Parathyroid adenoma (tissue), 2 donors: Measurements from ENCODE around the gene TXNDC2.

ENCODE experiments used
- H2AFZ ChIP-seq: fragments of 300-600 bp; sonication (generic); one replicate; pipeline ENCODE4 v1.7.0; 2017; ENCODE audit warnings: antibody characterized with exemption, mild to moderate bottlenecking
- H3K27ac ChIP-seq: fragments of 300-600 bp; sonication (generic); one replicate; pipeline ENCODE4 v1.7.0; 2017
- H3K27me3 ChIP-seq: fragments of 300-600 bp; sonication (generic); one replicate; pipeline ENCODE4 v1.7.0; 2017; ENCODE audit warnings: low read length; ENCODE audit not compliant: control insufficient read depth, insufficient read depth
- H3K36me3 ChIP-seq: fragments of 300-600 bp; sonication (generic); one replicate; pipeline ENCODE4 v1.7.0; 2017; ENCODE audit warnings: low read length; ENCODE audit not compliant: control insufficient read depth, insufficient read depth
- H3K4me1 ChIP-seq: fragments of 300-600 bp; sonication (generic); one replicate; pipeline ENCODE4 v1.7.0; 2017; ENCODE audit warnings: control low read depth
- H3K4me2 ChIP-seq: fragments of 300-600 bp; sonication (generic); one replicate; pipeline ENCODE4 v1.7.0; 2017; ENCODE audit warnings: low read length
- H3K4me3 ChIP-seq: fragments of 300-600 bp; sonication (generic); one replicate; pipeline ENCODE4 v1.7.0; 2017; ENCODE audit warnings: low read depth, low read length
- H3K79me2 ChIP-seq: fragments of 300-600 bp; sonication (generic); one replicate; pipeline ENCODE4 v1.7.0; 2017; ENCODE audit warnings: control low read depth
- H3K9ac ChIP-seq: fragments of 300-600 bp; sonication (generic); one replicate; pipeline ENCODE4 v1.7.0; 2017; ENCODE audit warnings: mild to moderate bottlenecking
- H3K9me3 ChIP-seq: fragments of 300-600 bp; sonication (generic); one replicate; pipeline ENCODE4 v1.7.0; 2017; ENCODE audit warnings: low read length; ENCODE audit not compliant: control insufficient read depth
- CTCF ChIP-seq: fragments of 300-600 bp; sonication (generic); IDR thresholded peaks from one replicate; pipeline ENCODE4 v1.7.0; 2017; ENCODE audit warnings: antibody characterized with exemption, mild to moderate bottlenecking
- donor health status: primary hyperparathyroidism.

Gene TXNDC2

GRCh38 chr18:9885170-9886004 is at the start of gene TXNDC2:
TSS of gene TXNDC2 (plus strand) at chr18:9885973. CDS start at chr18:9886681, 708 bp downstream.
- H3K9ac ChIP-seq: no peak within 1 kb of the TSS
- H3K4me1 ChIP-seq: no peaks in the 10 kb centered on the region
- no peaks in the 10 kb centered on the region for H3K27me3 ChIP-seq
- H3K4me2 ChIP-seq: no peak within 1 kb of the TSS
- TF ChIP-seq CTCF: no peak
- H2AFZ ChIP-seq: no peak within 1 kb of the TSS
- no peaks in the 10 kb centered on the region for H3K79me2 ChIP-seq
- H3K27ac ChIP-seq: no peak within 1 kb of the TSS
- no peak within 1 kb of the TSS for H3K4me3 ChIP-seq
- no peaks in the 10 kb centered on the region for H3K36me3 ChIP-seq
- no peaks in the 10 kb centered on the region for H3K9me3 ChIP-seq

DNA sequence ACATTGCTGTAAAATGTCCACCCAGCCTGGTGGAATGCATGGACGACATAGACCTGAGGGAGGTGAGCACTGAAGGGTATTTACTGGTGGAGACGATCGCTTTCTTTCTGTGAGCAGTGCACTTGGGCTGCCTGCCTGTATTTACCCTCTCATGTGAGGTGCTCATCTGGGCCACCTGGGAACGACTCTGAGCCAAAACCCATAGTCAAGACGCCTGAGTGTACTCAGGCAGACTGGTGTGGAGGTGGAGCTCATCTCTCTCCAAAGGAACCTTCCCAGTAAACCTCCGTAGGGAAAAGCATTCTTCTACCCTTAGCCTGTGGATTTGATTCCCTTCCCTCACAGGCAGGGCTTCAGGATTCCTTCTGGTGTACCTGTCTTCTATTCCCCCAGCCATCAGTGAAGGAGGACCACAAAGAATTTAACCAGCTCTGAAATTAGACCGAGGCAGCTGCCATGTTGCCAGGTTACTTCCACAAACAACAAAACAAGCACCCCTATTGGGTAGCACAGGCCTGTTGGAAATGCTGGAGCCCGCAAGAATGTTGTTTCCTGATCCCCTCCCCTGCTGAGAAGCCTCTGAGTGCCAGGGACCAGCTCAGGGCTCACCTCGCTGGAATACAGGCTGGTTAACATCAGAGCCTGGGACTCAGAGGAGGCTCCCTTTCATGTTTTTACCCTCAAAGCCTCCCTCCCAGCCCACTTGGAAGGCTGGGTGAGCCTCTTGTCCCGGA is 47.5 kb upstream of the TXNDC2 start:
- Histone ChIP-seq H3K4me1 (no peaks in the 10 kb centered on the region), H3K79me2 (no peaks in the 10 kb centered on the region), H3K36me3 (no peaks in the 10 kb centered on the region), H3K27me3 (no peaks in the 10 kb centered on the region), H3K9ac (no peak overlapping the region), H3K27ac (no peak overlapping the region), H3K4me3 (no peak overlapping the region), H3K4me2 (no peak overlapping the region), H3K9me3 (no peaks in the 10 kb centered on the region), H2AFZ (peak overlapping the region; percentile 42)
- TF ChIP-seq CTCF: no peak

GRCh38 chr18:9839211-9839610 is 46.6 kb upstream of the TXNDC2 start:
- no peaks in the 10 kb centered on the region for H3K79me2 ChIP-seq
- H3K4me2 ChIP-seq: no peak overlapping the region
- no peak overlapping the region for H3K4me3 ChIP-seq
- H2AFZ ChIP-seq: no peak overlapping the region
- no peak for TF ChIP-seq CTCF
- no peak overlapping the region for H3K9ac ChIP-seq
- no peak overlapping the region for H3K27ac ChIP-seq
- no peaks in the 10 kb centered on the region for H3K27me3 ChIP-seq
- H3K36me3 ChIP-seq: no peaks in the 10 kb centered on the region
- no peaks in the 10 kb centered on the region for H3K9me3 ChIP-seq
- H3K4me1 ChIP-seq: no peaks in the 10 kb centered on the region

- no peak overlapping the region for H3K27ac ChIP-seq
- H2AFZ ChIP-seq: no peak overlapping the region
- no peak overlapping the region for H3K4me3 ChIP-seq
- TF ChIP-seq CTCF: no peak
- no peak overlapping the region for H3K4me2 ChIP-seq
- H3K9me3 ChIP-seq: no peaks in the 10 kb centered on the region
- H3K27me3 ChIP-seq: no peaks in the 10 kb centered on the region
- no peaks in the 10 kb centered on the region for H3K36me3 ChIP-seq
- H3K9ac ChIP-seq: no peak overlapping the region
- H3K79me2 ChIP-seq: no peaks in the 10 kb centered on the region
- no peaks in the 10 kb centered on the region for H3K4me1 ChIP-seq
Measured at GRCh38 chr18:9839853-9840252, 45.9 kb upstream of the TXNDC2 start.
